Kidney (tissue), 14 donors: Measurements from ENCODE around the gene PALM. TPM values are rescaled to one million over a fixed set of nuclear protein-coding genes. Genes with fewer than 3 reads are reported as not detected.
"Not testable (repeated sequence)": the region's sequence is repeated elsewhere in the genome, so short reads cannot be mapped to it uniquely, and the experiment has no call there.

Experiments
- DNase-seq, 5 donors: peaks; one replicate each; pipeline ENCODE4 v3.0.0-alpha.2; 2013 to 2020
- FAIRE-seq: peaks from 2 replicates; lab custom pipeline; 2012; peaks lifted over from hg19 to GRCh38; lab: Jason Lieb, UNC
- H3K27ac ChIP-seq, 2 donors: one replicate each; pipeline ENCODE4 v1.7.0; 2013; ENCODE audit warnings: low read depth in 2 of 2, low read length in 2 of 2, inconsistent platforms in 1 of 2
- H3K27me3 ChIP-seq: one replicate; pipeline ENCODE4 v1.7.1; 2013; ENCODE audit warnings: low read length, inconsistent platforms; ENCODE audit not compliant: control insufficient read depth, insufficient read depth
- H3K36me3 ChIP-seq, 3 donors: one replicate each; pipeline versions ENCODE4 v1.7.0 to v1.7.1; 2013; ENCODE audit warnings: low read length in 3 of 3, control low read depth in 1 of 3, inconsistent platforms in 1 of 3; ENCODE audit not compliant: insufficient read depth in 3 of 3, control insufficient read depth in 2 of 3
- H3K4me1 ChIP-seq, 3 donors: one replicate each; pipeline versions ENCODE4 v1.7.0 to v1.7.1; 2013; ENCODE audit warnings: low read length in 3 of 3, inconsistent platforms in 1 of 3, low read depth in 1 of 3; ENCODE audit not compliant: control insufficient read depth in 2 of 3, insufficient read depth in 2 of 3
- H3K4me3 ChIP-seq, 3 donors: one replicate each; pipeline versions ENCODE4 v1.7.0 to v1.8.1; 2013; ENCODE audit warnings: low read length in 3 of 3, control low read depth in 1 of 3, inconsistent platforms in 1 of 3
- H3K9ac ChIP-seq, 3 donors: one replicate each; pipeline versions ENCODE4 v1.7.0 to v1.7.1; 2013; ENCODE audit warnings: low read length in 3 of 3, control low read depth in 1 of 3, inconsistent platforms in 1 of 3
- H3K9me3 ChIP-seq, 3 donors: one replicate each; pipeline versions ENCODE4 v1.7.0 to v1.7.1; 2013; ENCODE audit warnings: low read length in 3 of 3, control low read depth in 1 of 3, inconsistent platforms in 1 of 3; ENCODE audit not compliant: control insufficient read depth in 2 of 3, insufficient read depth in 1 of 3
- intact Hi-C: fragments of 100-400 bp; cut with DNase I; formaldehyde crosslinking; loops from one replicate; pipeline ENCODE4 v1.11.1; 2022
- polyA plus RNA-seq: library from polyadenylated mRNA; stranded (reverse); fragments of 350-450 nt; fragmentation: Illumina TruSeq; extraction: RNeasy Lipid Tissue Mini Kit (QIAGEN cat#74804); gene quantifications from one replicate; pipeline ENCODE4 v1.2.3, GENCODE V29; 2014; ENCODE audit warnings: low read depth, low replicate concordance; ENCODE audit not compliant: insufficient read depth
- total RNA-seq: library from RNA; stranded (reverse); fragmentation: NEBNext Ultra II Directional; extraction: Animal tissue kit (Norgen Biotek cat#: 25700); gene quantifications from one replicate; pipeline ENCODE4 v1.2.1, GENCODE V29; 2021
- TF ChIP-seq, protein P1 (sequence below): IDR thresholded peaks from 3 replicates; pipeline ENCODE4 v1.5.1; 2012; ENCODE audit warnings: mild to moderate bottlenecking, moderate library complexity, borderline replicate concordance; ENCODE audit not compliant: insufficient read depth; ENCODE audit errors: extremely low read depth
- donor health status: control.
- donor health status: control.
- donor health status: control.
- donor health status: control.
- donor health status: control.
- donor health status: DM: yes; HTN: yes; CAD: no.
- donor health status: Normal renal cell carcinoma (clear cell type).

The PALM gene
- total and polyA plus RNA-seq, 2 donors from 2014 or later = 49.4 to 92.3 TPM

DNA sequence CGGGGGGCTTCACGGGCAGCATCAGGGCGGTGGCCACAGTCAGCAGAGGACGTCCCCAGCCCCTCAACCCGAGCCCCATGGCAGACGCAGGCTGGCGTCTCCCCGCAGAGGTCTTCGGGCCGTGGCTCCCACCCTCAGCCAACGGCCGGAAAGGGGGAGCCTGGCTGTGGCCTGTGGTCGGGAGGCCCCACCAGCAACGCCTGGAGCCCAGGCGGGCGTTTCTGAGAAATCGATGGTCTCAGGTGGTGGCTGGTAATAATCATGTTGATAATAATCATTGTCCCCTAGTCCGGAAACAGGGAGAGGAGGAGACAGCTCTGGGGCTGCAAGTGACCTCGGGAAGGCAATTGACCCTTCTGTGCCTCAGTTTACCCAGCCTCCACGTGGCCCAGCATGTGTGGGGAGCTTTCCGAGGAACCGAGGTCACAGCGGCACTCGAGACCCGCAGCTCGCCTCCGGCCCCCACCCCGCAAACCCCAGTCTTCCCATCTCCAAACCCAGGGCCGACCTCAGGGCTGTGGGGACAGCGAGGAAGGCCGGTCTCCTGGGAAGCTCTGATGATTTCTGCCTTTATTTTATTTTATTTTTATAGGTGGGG lies 13.3 kb upstream of the PALM start, which contains the start of gene PRSS57:
Gene PRSS57 (minus strand): TSS at position 101 of the 598 bp plus-strand sequence. CDS start 22 bp downstream, at position 79.
- intact Hi-C loops = no loop called here
- no peaks in the 10 kb centered on the region for H3K36me3 ChIP-seq
- no peak for FAIRE-seq

GRCh38 chr19:698529-698928 lies 10.2 kb upstream of the PALM start:
- DNase-seq, H3K4me1 ChIP-seq, H3K36me3 ChIP-seq, H3K9me3 ChIP-seq, FAIRE-seq, H3K9ac ChIP-seq, H3K27me3 ChIP-seq, H3K27ac ChIP-seq, intact Hi-C loops, H3K4me3 ChIP-seq: not testable (repeated sequence)

More for the DNA sequence above, 13.3 kb upstream of the PALM start, which contains the start of gene PRSS57:
- H3K4me3 ChIP-seq = no peak within 1 kb of the TSS
- no peaks in the 10 kb centered on the region for H3K4me1 ChIP-seq
- H3K9me3 ChIP-seq = no peaks in the 10 kb centered on the region
- H3K27ac ChIP-seq = no peak within 1 kb of the TSS
- H3K9ac ChIP-seq = no peak within 1 kb of the TSS
- peak in 2 of 5 donors; percentile 44 to 72 for DNase-seq
- TF ChIP-seq, protein P1, sequence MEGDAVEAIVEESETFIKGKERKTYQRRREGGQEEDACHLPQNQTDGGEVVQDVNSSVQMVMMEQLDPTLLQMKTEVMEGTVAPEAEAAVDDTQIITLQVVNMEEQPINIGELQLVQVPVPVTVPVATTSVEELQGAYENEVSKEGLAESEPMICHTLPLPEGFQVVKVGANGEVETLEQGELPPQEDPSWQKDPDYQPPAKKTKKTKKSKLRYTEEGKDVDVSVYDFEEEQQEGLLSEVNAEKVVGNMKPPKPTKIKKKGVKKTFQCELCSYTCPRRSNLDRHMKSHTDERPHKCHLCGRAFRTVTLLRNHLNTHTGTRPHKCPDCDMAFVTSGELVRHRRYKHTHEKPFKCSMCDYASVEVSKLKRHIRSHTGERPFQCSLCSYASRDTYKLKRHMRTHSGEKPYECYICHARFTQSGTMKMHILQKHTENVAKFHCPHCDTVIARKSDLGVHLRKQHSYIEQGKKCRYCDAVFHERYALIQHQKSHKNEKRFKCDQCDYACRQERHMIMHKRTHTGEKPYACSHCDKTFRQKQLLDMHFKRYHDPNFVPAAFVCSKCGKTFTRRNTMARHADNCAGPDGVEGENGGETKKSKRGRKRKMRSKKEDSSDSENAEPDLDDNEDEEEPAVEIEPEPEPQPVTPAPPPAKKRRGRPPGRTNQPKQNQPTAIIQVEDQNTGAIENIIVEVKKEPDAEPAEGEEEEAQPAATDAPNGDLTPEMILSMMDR = no peak
- H3K27me3 ChIP-seq = no peaks in the 10 kb centered on the region

DNA sequence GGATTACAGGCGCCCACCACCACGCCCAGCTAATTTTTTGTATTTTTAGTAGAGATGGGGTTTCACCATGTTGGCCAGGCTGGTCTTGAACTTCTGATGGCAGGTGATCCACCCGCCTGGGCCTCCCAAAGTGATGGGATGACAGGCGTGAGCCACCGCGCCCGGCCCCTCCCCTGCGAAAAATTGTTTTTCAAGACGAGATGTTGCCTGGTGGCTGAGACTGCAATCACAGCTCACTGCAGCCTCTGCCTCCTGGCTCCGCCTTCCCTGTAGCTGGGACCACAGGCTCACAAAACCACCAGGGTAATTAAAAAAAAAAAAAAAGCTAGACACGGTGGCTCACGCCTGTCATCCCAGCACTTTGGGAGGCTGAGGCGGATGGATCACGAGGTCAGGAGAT lies 8.8 kb upstream of the PALM start:
- peak in 2 of 5 donors; percentile 38 to 47 for DNase-seq
- H3K27me3 ChIP-seq, H3K36me3 ChIP-seq, FAIRE-seq, intact Hi-C loops, H3K4me1 ChIP-seq, H3K9me3 ChIP-seq, H3K9ac ChIP-seq, H3K4me3 ChIP-seq, H3K27ac ChIP-seq: not testable (repeated sequence)

GRCh38 chr19:702847-703246 lies 5.9 kb upstream of the PALM start:
- H3K27ac ChIP-seq, H3K4me1 ChIP-seq, H3K4me3 ChIP-seq, intact Hi-C loops, H3K27me3 ChIP-seq, H3K36me3 ChIP-seq, H3K9ac ChIP-seq, FAIRE-seq, DNase-seq, H3K9me3 ChIP-seq: not testable (repeated sequence)

- no peak for FAIRE-seq
- Histone ChIP-seq H3K27ac (no peak overlapping the region), H3K4me3 (no peak overlapping the region), H3K36me3 (no peaks in the 10 kb centered on the region), H3K4me1 (peaks cover 0 to 4% (median 0%) of the 10 kb centered on the region in 3 donors), H3K9ac (no peak overlapping the region), H3K27me3 (no peaks in the 10 kb centered on the region), H3K9me3 (no peaks in the 10 kb centered on the region)
- no peak for DNase-seq
- intact Hi-C loops = no loop called here
- TF ChIP-seq, protein P1 = no peak
Measured at GRCh38 chr19:703329-703650, 5.4 kb upstream of the PALM start.
